Activated CD4-positive, CD25-positive, alpha-beta regulatory T cell treated with anti-CD3 and anti-CD28 coated beads, Interleukin-2, amount 50 U/mL, for 24 hours (primary cell): ENCODE data around the gene ISCU.
"Not testable (repeated sequence)": the region's sequence is repeated elsewhere in the genome, so short reads cannot be mapped to it uniquely, and the experiment has no call there.

Experiments
- ATAC-seq, 2 donors: fragments of 150-1000 bp; cut with Tn5 transposase; one replicate each; pipeline ENCODE4 v1.10.0; 2021; ENCODE audit warnings: mild to moderate bottlenecking in 1 of 2, moderate library complexity in 1 of 2

ISCU gene

DNA sequence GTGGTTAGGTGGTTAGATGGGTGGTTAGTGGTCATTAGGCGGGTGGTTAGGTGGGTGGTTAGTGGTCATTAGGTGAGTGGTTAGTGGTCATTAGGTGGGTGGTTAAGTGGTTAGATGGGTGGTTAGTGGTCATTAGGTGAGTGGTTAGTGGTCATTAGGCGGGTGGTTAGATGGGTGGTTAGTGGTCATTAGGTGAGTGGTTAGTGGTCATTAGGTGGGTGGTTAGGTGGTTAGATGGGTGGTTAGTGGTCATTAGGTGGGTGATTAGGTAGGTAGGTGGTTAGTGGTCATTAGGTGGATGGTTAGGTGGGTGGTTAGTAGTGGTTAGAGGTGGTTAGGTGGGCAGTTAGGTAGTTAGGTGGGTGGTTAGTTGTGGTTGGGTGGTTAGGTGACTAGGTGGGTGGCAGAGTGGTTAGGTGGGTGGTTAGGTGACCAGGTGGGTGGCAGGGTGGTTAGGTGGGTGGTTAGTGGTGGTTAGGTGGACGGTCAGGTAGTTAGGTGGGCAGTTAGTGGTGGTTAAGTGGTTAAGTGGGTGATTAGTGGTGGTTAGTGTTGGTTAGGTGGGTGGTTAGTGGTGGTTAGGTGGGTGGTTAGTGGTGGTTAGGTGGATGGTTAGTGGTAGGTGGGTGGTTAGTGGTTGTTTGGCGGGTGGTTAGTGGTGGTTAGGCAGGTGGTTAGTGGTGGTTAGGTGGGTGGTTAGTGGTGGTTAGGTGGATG is 43.5 kb downstream of the ISCU start:
- no peak for ATAC-seq

DNA sequence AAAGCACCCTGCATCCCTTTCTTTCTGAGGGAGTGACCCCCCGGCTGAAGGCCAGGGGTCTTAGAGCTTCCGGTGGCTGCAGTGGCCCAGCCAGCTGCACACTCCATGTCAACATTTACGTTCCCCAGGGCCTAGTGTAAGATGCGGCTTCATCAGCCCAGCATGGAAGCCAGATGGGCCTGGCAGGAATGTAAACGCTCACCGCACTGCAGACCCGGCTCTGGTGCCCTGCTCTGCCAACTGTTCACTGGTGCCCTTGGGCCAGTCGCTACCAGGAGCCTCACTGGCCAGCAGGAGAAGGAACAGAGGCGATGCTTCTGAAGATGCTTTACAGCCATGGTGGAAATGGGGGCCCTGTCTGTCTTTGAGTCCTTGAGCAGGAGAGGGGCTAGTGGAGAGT is 44.1 kb downstream of the ISCU start:
- ATAC-seq: no peak

DNA sequence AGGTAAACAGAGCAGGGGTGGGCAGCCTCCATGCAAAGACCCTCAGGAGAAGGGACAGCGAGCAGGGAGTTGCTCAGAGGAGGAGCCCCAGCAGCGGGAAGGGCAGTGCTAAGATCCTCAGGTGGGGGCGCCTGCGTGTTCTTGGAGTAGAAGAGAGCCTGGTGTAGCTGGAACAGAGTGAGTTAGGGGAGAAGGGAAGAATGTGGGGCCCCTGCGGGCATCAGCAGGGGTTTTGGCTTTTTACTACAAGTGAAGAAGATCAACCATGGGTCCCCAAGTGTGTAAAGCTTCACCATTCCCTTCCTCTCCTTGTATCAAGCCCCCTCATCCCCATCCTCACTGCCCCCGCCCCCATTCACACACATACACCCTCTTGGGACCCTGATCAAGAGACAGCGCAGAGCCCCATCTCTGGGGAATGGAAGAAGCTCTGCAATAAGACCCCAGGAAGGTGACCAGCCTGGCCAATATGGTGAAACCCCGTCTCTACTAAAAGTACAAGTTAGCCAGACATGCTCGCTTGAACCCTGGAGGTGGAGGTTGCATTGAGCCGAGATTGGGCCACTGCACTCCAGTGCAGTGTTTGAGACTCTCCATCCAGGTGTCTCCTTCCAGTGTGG is 45.7 kb downstream of the ISCU start:
- no peak for ATAC-seq

DNA sequence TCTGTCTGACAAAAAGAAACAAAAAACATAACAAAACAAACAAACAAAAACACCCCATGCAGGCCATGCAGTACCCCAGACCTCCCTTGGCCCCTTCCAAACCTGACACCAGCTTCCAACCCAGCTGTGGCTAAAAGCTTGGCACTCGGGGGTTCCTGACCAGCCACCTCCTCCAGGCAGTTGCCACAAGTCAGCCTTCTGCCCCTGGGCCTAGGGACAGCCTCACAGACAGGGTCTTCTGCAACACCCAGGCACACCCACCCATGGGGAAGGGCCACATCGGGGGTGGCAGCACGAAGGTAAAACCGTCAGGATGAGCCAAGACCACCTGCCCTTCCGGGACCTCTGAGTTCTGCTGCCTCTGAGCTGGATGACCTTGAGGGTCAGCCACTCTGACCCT is 46.2 kb downstream of the ISCU start:
- no peak for ATAC-seq

DNA sequence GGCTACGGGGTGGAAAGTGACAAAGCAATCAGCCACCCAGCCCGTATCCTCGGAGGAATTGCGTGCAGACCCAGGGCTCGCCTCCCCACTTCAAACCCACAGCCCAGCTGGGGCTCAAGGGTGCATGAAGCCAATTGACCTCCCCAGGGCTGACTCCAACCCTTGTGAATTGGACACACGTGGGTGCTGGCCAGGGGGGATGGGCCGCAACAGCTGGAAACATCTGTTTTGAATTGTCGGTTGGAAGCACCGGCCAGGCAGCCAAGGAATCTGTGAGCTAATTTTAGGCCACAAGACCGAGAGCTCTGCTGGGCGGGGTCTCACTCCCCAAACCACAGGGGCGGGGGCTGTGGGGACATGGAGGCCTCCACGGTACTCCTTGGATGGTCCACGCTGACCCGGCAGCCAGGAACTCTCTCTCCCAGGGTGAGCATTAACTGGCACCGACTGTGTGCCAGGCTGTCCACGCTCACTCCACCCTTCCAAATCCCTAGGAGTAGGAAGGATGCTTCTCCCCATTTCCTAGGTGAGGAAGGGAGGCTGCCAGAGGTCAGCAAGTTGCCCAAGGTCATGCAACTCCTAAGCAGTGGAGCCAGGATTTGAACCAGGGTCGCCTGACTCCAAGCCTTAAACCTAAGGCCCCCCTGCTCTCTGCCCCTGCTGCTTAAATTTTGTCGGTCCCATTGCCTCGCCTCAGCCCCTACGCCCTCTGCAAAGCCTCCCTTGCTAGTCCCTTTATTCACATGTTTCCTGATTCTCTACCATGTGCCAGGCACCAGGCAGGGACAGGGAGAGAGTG is 47.3 kb downstream of the ISCU start:
- no peak for ATAC-seq

DNA sequence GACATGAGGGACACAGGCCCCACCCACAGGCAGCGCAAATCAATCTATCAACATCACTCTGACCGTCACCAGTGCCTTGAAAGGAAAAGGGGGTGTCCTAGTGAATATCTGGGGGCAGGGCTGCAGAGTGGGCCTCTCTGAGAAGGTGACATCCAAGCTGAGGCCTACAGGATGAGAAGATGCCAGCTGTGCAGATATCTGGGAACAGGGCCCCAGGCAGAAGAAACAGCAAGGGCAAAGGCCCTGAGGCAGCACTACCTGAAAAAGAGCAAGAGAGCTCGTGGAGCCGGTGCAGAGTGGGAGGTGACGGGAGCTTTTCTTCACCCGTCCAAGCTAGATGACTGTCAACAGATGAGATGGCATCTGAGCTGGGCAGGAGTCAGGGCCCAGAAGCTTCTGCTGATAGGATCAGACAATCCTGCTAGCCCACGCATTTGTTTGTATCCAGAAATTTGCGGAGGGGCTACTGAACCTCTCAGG is 48.0 kb downstream of the ISCU start:
- ATAC-seq: no peak

DNA sequence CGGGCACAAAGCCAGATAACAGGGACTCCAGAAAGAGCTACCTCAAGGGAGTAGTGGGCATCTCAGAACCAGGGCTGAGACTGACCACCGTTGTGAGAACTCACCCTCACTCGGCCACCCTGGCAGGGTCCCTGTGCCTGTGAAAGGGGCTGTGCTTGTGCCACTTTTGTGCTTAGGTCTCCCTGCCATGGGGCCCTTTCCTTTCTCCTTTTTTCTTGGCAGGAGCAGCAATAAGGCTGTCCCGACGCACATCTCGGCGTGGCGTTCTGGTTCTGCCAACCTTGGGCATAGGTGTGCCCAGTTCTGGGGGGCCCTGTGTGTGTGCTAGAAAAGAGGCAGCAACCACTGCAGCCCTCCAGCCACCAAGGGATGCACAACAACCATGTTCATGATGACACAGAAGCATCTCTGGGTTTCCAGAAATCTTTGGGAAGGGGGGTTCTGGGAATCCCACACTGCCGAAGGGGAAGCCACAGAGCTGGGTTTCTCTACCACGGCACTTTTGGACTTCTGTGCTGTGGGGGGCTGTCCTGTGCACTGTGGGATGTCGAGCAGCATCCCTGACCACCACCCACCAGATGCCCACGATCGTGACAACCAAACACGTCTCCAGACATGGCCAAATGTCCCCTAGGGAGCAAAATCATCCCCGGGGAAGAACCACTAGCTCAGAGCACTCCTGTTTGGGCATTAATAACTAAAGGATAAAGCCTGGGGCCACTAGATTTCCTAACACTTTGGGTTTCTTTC is 48.6 kb downstream of the ISCU start:
- no peak for ATAC-seq

DNA sequence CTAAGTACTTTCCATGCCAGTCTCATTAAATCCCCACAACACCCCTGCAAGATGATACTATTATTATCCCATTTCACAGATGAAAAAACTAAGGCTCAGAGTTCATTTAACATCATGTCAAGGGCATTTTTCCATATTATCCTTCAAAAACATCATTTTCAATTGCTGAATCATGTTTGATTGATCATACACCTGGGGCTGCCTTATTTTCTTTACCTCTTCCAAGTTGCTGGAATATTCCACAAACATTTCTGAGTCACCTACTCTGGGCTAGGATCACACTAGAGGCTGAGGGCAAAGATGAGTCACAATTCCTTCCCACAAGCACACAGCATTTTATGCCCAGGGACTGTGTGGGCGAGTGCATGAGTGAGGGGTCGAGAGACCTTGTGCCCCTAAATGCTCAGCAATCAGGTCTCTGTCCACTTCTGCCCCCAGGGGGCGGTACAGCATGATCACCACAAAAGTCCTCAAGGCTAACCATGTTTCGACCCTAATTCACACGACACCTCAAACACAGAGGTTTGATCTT is 49.6 kb downstream of the ISCU start:
- ATAC-seq: peak; percentile 26 to 41

DNA sequence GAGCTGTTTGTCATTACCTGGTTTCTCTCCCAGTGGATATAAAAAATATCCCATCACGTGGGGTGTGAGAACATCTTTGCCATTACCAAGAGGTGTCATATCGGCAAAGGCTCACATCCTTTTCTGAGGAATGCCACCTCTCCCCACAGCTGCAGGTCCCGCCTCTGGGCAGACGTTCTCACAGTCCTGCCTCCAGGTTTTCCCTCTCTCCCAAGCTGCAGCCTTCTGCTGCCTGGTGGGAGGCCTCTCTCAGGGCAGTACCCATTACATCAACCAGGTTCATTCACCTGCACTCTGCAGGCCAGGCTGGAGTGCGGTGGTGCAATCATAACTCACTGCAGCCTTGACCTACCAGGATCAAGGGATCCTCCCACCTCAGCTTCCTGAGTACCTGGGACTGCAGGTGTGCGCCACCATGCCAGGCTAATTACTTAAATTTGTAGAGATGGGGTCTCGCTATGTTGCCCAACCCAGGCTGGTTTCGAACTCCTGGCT is 50.4 kb downstream of the ISCU start:
- ATAC-seq: no peak

DNA sequence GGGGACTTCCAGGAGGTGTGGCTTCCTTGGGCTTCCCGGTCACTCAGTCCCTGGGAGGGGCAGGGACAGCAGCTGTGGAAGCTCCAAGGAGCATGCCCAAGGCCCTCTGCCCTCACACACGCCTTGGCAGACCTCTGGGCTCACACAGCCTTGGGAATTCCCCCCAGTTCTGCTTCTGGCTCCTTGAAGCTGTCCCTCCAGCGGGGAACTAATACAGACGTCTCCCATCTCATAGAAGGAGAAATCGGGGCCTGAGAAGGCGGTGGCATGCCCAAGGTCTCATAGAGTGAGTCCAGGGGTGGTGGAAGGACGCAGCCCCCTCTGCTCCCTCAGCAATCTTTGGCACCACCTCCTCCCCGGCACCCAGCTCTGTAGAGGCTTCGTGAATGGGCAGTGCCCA is 51.2 kb downstream of the ISCU start:
- no peak for ATAC-seq

DNA sequence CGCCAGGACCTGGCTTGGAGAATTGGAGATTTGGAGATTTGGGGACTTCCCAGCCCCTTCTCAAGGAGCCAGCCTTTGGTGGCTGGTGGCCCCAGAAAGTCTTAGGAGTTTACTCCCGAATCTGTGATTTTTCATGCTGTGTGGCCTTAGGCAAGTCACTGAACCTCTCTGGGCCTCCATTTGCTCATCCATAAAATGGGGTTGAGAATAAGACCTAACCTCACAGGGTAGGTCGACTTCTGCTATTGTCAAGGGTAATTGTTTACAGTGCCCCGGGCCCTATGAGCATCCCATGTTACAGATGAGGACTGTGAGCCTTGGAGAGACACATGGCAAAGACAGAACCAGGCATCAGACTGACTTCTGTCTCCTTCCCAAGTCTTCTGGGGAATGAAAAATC is 51.6 kb downstream of the ISCU start:
- ATAC-seq: no peak

DNA sequence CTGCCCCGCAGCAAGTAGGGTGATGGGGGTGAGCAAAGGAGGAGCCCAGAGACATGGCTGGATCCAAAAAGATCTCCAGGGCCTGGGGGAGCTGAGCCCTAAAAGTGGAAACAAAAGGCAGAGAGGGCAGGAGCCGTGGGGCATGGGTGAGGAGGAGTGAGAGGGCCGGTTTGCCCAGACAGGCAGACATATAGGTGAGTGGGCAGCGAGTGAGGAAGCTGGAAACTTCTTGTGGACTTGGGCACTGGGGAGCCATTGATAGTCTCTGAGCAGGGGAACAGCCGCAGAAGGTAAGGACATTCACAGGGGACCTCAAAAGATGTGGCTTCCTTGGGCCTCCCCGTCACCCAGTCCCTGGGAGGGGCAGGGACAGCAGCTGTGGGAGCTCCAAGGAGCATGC is 52.2 kb downstream of the ISCU start:
- no peak for ATAC-seq

DNA sequence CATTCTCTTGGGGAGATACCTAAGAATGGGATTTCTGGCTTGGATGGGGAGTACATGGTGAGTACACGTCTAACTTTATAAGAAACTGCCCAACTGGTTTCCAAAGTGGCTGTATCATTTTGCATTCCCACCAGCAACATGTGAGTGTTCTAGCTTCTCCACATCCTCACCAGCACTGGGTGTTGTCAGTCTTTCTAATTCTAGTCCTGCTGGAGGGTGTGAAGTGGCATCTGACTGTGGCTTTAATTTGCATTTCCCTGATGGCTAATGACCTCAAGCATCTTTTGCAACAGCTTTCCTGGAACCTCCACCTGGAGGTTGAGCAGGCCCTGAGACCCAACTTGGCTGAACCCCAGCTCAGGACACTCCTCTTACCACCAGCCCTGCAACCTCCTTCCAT is 53.5 kb downstream of the ISCU start:
- no peak for ATAC-seq

DNA sequence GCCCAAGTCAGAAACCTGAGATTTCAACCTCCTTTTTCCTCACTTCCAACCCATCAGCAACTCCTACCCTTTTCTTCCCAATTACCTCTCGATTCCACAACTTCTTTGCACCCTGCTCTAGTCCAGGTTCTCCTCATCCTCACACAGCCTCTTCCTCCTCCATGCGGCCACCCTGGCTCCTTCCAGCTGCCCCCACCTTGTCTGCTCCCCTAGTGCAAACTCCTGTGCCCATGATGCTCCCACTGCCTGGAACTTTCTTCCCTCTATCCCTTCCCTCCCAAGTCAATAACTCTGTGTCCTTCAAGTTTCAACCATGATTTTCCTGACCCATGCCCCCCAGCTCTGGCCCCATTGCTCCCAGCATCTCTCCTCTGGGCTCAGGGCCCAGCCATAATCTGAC is 54.0 kb downstream of the ISCU start:
- no peak for ATAC-seq

DNA sequence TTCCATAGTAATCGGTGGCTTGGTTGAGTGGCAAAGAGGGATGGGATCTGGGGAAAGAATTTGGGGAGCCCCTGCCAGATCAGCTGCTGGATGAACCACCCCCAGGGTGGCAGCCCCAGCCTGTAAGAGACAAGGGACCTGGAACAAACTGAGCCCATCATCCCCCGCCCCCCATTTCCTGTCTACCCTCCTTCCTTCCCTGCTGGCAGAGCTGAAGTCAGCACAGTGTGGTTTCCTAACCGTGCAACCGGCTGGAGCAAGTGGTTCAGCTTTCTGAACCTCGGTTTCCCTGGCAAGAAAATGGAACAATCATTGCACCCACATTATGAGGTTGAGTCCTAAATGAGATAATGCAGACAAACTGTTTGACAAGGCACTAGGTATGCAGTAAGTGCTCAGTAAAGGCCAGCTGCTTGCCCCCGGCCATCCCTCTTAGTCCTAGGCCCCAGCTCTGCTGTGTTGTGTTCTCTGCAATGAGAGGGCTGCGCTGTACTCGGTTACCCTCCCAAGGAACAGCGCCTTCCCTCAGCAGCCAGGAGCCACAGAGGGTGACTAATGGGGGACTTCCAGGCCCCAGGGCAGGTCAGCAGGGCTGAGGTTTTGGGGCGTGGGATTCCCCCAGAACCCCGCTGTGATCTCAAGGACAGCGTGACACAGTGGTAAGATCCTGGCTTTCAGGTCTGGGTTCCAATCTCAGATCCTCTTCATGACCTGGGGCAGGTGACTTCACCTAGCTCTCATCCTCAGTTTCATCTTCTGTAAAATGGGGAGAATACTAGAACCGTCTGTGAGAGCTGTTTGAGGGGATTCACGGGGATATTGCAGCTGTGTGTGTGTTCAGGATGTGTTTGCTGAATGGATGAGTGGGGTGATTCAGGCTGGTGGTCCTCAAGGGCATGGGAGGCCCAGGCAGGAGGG is 54.8 kb downstream of the ISCU start:
- ATAC-seq: peak; percentile 94 to 96

DNA sequence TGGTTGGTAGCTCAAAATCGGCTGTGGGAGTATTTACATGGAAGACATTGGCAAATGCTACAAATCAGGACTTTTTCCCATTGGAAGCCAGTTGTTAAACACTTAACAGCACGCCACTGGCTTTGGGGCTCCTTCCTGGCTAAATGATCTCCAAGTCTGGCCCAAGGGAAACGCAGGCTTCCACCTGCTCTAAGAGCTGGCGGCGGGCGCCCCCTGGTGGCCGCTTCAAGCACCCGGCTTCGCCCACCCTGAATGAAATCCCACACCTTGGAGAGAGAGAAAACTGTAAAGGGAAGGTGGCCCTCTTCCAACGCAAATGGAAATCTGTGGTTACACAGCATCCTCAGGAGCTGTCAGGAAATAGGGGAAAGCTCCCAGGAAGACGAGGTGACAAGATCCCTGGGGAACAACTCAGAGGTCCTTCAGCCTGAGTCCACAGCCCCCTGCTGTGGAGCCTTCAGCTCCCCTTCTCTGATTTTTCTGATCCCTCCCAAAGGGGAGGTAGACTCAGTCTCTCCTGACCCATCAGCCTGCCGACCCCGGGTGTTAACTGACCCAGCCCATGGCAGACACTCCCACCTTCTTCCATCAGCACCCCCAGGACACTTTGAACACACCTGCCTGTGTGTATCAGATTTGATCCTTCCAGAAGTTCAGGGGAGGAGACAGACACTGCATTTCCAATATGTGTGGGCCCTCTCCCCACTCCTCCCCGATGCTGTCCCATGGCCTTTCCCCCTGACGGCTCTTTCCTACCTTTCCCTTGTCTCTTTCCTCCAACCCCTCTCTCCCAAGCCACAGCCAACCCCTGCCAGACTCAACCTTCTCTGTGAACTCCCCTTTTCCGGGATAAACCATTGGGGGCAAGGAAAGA is 55.9 kb downstream of the ISCU start:
- ATAC-seq: peak; percentile 37 to 56

DNA sequence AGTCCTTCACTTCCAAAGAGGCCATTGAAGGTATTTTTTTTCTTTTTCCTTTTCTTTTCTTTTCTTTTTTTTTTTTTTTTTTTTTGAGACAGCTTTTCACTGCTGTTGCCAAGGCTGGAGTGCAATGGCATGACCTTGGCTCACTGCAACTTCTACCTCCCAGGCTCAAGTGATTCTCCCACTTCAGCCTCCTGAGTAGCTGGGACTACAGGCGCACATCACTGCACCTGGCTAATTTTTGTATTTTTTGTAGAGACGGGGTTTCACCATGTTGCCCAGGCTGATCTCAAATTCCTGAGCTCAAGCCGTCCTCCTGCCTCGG is 56.5 kb downstream of the ISCU start:
- not testable (repeated sequence) for ATAC-seq
